Measurements from ENCODE around the gene PMPCA. TPM values are rescaled to one million over a fixed set of nuclear protein-coding genes. Genes with fewer than 3 reads are reported as not detected.

Gene PMPCA
- total and polyA plus RNA-seq, 2 experiments from 2014 or later = 61.3 to 88.2 TPM

DNA sequence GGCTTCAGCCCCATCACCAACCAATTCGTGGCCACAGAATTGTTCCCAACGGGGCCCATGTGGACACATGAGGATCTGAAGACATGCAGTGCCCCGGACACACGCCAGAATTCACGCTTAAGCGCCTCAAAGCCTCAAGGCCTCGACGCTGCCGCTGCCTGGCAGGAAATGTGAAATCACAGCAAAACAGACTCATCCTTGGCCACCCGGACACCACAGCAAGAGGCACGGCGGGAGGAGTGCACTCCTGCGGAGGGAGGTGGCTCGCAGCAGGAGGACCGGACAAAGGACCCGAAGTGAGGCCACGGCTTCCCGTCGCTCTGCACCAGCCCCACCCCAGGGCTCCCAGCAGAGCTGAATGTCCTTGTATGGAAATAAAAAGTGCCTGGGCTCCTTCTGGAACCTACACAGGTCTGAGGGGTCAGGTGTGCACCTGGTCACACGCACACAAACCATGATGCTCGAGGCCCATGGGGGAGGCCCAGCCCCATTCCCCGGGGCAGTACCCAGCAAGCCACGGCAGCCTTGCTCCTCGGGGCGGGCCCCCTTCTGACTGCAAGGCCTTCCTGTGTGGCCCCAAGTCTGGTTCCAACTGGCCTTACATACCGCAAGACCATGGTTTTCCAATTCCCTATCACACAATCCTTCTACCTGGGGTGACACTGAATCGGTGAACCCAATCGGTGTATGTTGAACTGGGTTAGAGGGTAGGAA lies 62.3 kb downstream of the PMPCA start:
- Mint-ChIP-seq H3K4me3 (no peak overlapping the region), H3K36me3 (ENCODE audit: low read depth) (peaks cover 78% of the 10 kb centered on the region), H3K27me3 (ENCODE audit: insufficient read depth, low read depth, poor library complexity) (peaks cover 7% of the 10 kb centered on the region), H3K9me3 (no peaks in the 10 kb centered on the region), H3K27ac (no peak overlapping the region), H3K4me1 (no peaks in the 10 kb centered on the region)
- Histone ChIP-seq H4K20me1 (replicated peaks; ENCODE audit: insufficient read depth) (peaks cover 49% of the 10 kb centered on the region), H3K27me3 (ENCODE audit: insufficient read depth) (no peaks in the 10 kb centered on the region), H3K36me3 (ENCODE audit: insufficient read depth) (peaks cover 34% of the 10 kb centered on the region), H3K27ac (ENCODE audit: low read depth) (no peak overlapping the region), H3K4me2 (no peak overlapping the region), H2AFZ (no peak overlapping the region), H3F3A (replicated peaks; ENCODE audit: low read depth) (0 out of 2 replicates have a peak, but pooled peaks cover 6% of the 10 kb centered on the region), H3K9me2 (ENCODE audit: insufficient read depth) (no peaks in the 10 kb centered on the region), H3K79me2 (replicated peaks; ENCODE audit: insufficient read depth) (peaks cover 96% of the 10 kb centered on the region), H3K4me3 (no peak overlapping the region), H3K4me1 (ENCODE audit: insufficient read depth) (no peaks in the 10 kb centered on the region)
- no peak for DNase-seq (ENCODE audit: low spot score)
- TF ChIP-seq, protein P1, sequence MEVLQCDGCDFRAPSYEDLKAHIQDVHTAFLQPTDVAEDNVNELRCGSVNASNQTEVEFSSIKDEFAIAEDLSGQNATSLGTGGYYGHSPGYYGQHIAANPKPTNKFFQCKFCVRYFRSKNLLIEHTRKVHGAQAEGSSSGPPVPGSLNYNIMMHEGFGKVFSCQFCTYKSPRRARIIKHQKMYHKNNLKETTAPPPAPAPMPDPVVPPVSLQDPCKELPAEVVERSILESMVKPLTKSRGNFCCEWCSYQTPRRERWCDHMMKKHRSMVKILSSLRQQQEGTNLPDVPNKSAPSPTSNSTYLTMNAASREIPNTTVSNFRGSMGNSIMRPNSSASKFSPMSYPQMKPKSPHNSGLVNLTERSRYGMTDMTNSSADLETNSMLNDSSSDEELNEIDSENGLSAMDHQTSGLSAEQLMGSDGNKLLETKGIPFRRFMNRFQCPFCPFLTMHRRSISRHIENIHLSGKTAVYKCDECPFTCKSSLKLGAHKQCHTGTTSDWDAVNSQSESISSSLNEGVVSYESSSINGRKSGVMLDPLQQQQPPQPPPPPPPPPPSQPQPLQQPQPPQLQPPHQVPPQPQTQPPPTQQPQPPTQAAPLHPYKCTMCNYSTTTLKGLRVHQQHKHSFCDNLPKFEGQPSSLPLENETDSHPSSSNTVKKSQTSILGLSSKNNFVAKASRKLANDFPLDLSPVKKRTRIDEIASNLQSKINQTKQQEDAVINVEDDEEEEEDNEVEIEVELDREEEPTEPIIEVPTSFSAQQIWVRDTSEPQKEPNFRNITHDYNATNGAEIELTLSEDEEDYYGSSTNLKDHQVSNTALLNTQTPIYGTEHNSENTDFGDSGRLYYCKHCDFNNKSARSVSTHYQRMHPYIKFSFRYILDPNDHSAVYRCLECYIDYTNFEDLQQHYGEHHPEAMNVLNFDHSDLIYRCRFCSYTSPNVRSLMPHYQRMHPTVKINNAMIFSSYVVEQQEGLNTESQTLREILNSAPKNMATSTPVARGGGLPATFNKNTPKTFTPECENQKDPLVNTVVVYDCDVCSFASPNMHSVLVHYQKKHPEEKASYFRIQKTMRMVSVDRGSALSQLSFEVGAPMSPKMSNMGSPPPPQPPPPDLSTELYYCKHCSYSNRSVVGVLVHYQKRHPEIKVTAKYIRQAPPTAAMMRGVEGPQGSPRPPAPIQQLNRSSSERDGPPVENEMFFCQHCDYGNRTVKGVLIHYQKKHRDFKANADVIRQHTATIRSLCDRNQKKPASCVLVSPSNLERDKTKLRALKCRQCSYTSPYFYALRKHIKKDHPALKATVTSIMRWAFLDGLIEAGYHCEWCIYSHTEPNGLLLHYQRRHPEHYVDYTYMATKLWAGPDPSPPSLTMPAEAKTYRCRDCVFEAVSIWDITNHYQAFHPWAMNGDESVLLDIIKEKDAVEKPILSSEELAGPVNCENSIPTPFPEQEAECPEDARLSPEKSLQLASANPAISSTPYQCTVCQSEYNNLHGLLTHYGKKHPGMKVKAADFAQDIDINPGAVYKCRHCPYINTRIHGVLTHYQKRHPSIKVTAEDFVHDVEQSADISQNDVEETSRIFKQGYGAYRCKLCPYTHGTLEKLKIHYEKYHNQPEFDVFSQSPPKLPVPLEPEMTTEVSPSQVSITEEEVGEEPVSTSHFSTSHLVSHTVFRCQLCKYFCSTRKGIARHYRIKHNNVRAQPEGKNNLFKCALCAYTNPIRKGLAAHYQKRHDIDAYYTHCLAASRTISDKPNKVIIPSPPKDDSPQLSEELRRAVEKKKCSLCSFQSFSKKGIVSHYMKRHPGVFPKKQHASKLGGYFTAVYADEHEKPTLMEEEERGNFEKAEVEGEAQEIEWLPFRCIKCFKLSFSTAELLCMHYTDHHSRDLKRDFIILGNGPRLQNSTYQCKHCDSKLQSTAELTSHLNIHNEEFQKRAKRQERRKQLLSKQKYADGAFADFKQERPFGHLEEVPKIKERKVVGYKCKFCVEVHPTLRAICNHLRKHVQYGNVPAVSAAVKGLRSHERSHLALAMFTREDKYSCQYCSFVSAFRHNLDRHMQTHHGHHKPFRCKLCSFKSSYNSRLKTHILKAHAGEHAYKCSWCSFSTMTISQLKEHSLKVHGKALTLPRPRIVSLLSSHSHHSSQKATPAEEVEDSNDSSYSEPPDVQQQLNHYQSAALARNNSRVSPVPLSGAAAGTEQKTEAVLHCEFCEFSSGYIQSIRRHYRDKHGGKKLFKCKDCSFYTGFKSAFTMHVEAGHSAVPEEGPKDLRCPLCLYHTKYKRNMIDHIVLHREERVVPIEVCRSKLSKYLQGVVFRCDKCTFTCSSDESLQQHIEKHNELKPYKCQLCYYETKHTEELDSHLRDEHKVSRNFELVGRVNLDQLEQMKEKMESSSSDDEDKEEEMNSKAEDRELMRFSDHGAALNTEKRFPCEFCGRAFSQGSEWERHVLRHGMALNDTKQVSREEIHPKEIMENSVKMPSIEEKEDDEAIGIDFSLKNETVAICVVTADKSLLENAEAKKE (CRISPR knock-in tag; IDR thresholded peaks at IDR 0.05) = no peak
- TF ChIP-seq ZNF331 (CRISPR knock-in tag; IDR thresholded peaks at IDR 0.05; ENCODE audit: low read depth) (no peak), CTCF (conservative IDR thresholded peaks at IDR 0.05; ENCODE audit: low read depth in 2 of 2) (no peak), NANOG (IDR thresholded peaks at IDR 0.05; ENCODE audit: borderline replicate concordance) (no peak), ZNF114 (CRISPR knock-in tag; IDR thresholded peaks at IDR 0.05) (no peak), EZH2 (IDR thresholded peaks at IDR 0.05; ENCODE audit: low read depth, unreplicated experiment) (no peak), JUNB (IDR thresholded peaks at IDR 0.05; ENCODE audit: unreplicated experiment) (no peak), ETS1 (IDR thresholded peaks at IDR 0.05) (no peak), CREB1 (CRISPR knock-in tag; IDR thresholded peaks at IDR 0.05; ENCODE audit: low read depth) (no peak), POLR2AphosphoS5 (IDR thresholded peaks at IDR 0.05; ENCODE audit: low read depth) (no peak), STAT1 (IDR thresholded peaks at IDR 0.05; ENCODE audit: unreplicated experiment) (no peak)
- TF ChIP-seq, protein P2, sequence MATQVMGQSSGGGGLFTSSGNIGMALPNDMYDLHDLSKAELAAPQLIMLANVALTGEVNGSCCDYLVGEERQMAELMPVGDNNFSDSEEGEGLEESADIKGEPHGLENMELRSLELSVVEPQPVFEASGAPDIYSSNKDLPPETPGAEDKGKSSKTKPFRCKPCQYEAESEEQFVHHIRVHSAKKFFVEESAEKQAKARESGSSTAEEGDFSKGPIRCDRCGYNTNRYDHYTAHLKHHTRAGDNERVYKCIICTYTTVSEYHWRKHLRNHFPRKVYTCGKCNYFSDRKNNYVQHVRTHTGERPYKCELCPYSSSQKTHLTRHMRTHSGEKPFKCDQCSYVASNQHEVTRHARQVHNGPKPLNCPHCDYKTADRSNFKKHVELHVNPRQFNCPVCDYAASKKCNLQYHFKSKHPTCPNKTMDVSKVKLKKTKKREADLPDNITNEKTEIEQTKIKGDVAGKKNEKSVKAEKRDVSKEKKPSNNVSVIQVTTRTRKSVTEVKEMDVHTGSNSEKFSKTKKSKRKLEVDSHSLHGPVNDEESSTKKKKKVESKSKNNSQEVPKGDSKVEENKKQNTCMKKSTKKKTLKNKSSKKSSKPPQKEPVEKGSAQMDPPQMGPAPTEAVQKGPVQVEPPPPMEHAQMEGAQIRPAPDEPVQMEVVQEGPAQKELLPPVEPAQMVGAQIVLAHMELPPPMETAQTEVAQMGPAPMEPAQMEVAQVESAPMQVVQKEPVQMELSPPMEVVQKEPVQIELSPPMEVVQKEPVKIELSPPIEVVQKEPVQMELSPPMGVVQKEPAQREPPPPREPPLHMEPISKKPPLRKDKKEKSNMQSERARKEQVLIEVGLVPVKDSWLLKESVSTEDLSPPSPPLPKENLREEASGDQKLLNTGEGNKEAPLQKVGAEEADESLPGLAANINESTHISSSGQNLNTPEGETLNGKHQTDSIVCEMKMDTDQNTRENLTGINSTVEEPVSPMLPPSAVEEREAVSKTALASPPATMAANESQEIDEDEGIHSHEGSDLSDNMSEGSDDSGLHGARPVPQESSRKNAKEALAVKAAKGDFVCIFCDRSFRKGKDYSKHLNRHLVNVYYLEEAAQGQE (IDR thresholded peaks at IDR 0.05; ENCODE audit: unreplicated experiment) = no peak
- ATAC-seq = no peak

Data from GM23338 (cell line).